HG03460 (cell line): ENCODE data around the gene AFG1L.
A peak's percentile ranks its signal among the peaks of the same experiment; 100 is the strongest.
"Not testable (repeated sequence)": the region's sequence is repeated elsewhere in the genome, so short reads cannot be mapped to it uniquely, and the experiment has no call there.

ENCODE experiments used
- ATAC-seq: cut with Tn5 transposase; IDR thresholded peaks from one replicate; pipeline ENCODE4 v1.9.1; 2021; ENCODE audit not compliant: unreplicated experiment

Gene AFG1L

GRCh38 chr6:108287373-108287772, 7.5 kb upstream of the AFG1L start:
- no peak for ATAC-seq

GRCh38 chr6:108288742-108289141, 6.1 kb upstream of the AFG1L start:
- no peak for ATAC-seq

GRCh38 chr6:108291091-108291490, 3.8 kb upstream of the AFG1L start:
- ATAC-seq = no peak

- ATAC-seq = not testable (repeated sequence)
Observed at GRCh38 chr6:108292561-108292960, 2.3 kb upstream of the AFG1L start.

- ATAC-seq = no peak
Observed at GRCh38 chr6:108293527-108294296, 1.1 kb upstream of the AFG1L start.

GRCh38 chr6:108294297-108294726, 542 bp upstream of the AFG1L start:
- ATAC-seq = peak; percentile 22

- ATAC-seq = no peak
Observed at GRCh38 chr6:108295676-108296075, 822 bp downstream of the AFG1L start.

- ATAC-seq = no peak
Observed at GRCh38 chr6:108302386-108302785, 7.5 kb downstream of the AFG1L start.

- no peak for ATAC-seq
Observed at GRCh38 chr6:108304646-108305045, 9.8 kb downstream of the AFG1L start.

GRCh38 chr6:108308641-108309040, 13.8 kb downstream of the AFG1L start:
- not testable (repeated sequence) for ATAC-seq

- ATAC-seq = no peak
Observed at GRCh38 chr6:108309844-108310243, 15.0 kb downstream of the AFG1L start.

- ATAC-seq = no peak
Observed at GRCh38 chr6:108312605-108313004, 17.8 kb downstream of the AFG1L start.

- no peak for ATAC-seq
Observed at GRCh38 chr6:108321253-108321747, 26.4 kb downstream of the AFG1L start.

- no peak for ATAC-seq
Observed at GRCh38 chr6:108322728-108323127, 27.9 kb downstream of the AFG1L start.

- ATAC-seq = no peak
Observed at GRCh38 chr6:108323710-108324466, 29.0 kb downstream of the AFG1L start.

- not testable (repeated sequence) for ATAC-seq
Observed at GRCh38 chr6:108330221-108330785, 35.4 kb downstream of the AFG1L start.

- no peak for ATAC-seq
Observed at GRCh38 chr6:108330806-108331205, 36.0 kb downstream of the AFG1L start.

- no peak for ATAC-seq
Observed at GRCh38 chr6:108331982-108332381, 37.1 kb downstream of the AFG1L start.

GRCh38 chr6:108336971-108337370, 42.1 kb downstream of the AFG1L start:
- ATAC-seq = no peak

GRCh38 chr6:108337721-108338120, 42.9 kb downstream of the AFG1L start:
- ATAC-seq = no peak

- no peak for ATAC-seq
Observed at GRCh38 chr6:108341372-108341771, 46.5 kb downstream of the AFG1L start.

- ATAC-seq = no peak
Observed at GRCh38 chr6:108343894-108344293, 49.0 kb downstream of the AFG1L start.
